Measurements from ENCODE around the gene CLEC4A.
"Not testable (repeated sequence)": the region's sequence is repeated elsewhere in the genome, so short reads cannot be mapped to it uniquely, and the experiment has no call there.

Gene CLEC4A

GRCh38 chr12:8134398-8134930 lies 11.0 kb downstream of the CLEC4A start:
- DNase-seq (ENCODE audit: low spot score): not testable (repeated sequence)

GRCh38 chr12:8141647-8142046 lies 18.2 kb downstream of the CLEC4A start:
- DNase-seq (ENCODE audit: low spot score): not testable (repeated sequence)

GRCh38 chr12:8143261-8143660 lies 19.8 kb downstream of the CLEC4A start:
- DNase-seq (ENCODE audit: low spot score): no peak

DNA sequence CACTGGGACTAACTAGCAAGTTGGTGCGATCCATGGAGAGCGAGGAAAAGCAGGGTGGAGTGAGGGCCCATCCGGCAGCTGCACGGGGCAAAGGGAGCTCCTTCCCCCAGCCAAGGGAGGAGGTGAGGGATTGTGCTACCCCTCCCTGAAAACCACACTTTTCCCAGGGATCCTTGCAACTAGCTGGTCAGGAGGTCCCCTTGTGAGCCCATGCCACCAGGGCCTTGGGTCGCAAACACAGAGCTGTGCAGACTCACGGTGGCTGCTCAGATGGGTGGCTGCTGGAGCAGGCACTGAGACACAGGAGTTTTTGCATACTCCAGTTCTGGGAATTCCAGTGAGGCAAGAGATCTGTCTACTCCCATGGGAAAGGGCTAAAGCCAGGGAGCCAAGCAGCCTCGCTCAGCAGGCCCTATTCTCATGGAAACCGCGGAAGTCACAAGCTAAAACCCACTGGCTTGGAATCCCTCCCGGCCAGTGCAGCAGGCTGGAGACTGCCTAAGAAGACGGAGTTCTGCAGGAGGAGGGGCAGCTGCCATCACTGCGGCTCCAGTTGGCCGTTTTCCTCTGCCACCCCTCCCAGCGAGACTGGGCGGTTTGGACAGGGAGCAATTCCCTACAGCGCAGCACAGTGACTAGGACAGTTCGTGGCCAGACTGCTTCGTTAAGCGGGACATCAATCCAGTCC lies 22.5 kb downstream of the CLEC4A start:
- DNase-seq (ENCODE audit: low spot score): no peak

DNA sequence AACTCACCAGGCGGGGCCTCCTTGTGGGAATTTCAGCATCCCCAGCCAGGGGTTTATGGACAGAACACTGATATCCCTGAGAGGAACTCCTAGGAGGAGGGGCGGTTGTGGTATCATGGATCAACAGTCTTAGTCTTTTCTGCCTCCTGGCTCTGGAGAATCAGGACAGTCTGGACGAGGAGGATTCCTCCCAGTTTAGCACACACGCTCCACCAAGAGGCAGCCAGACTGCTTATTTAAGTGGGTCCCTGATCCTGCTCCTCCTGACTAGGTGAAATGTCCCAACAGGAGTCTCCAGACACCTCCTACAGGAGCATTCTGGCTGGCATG lies 23.0 kb downstream of the CLEC4A start:
- DNase-seq (ENCODE audit: low spot score): no peak

DNA sequence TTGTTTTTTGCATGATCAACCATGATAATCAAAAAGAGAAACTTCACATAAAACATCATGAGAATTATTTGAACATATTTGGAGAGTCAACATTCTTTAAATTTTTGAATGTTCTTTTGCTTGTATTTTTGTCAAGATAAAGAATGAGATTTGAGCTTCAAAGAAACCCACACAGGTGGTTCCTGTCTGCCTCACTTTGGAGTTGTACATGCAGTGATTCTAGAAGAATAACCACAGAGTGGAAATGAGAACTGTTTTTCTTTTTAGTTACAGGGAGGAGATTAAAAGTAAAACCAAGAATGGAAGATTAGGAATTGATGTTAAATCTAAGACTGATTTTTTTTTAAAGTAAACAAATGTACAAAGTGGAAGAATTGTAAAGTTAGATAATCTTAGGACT lies 31.1 kb downstream of the CLEC4A start:
- DNase-seq (ENCODE audit: low spot score): no peak

GRCh38 chr12:8156416-8156815 lies 33.0 kb downstream of the CLEC4A start:
- DNase-seq (ENCODE audit: low spot score): no peak

DNA sequence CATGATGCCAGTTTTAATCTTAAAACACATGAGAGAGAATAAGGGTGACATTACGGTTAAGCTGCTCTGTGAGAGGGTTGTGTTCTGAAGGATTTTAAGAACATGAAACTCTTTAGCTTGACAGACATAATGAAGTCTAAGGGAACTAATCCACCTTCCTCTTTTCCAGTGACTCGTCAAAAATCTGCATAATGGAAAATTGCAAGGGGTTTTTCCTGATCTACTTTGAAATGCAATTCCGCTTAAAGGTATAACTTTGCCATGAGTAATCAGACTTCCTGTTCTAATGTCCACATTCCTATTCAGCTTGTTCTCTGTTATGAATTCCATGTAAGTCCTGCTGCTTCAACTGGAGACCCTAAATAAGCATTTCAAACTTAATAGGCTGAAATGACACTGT lies 33.4 kb downstream of the CLEC4A start, which contains the start of gene ZNF705A:
Gene ZNF705A (plus strand): TSS at position 171 of the 400 bp plus-strand sequence. CDS start 15,611 bp downstream, outside the sequence.
- DNase-seq (ENCODE audit: low spot score): no peak

- DNase-seq (ENCODE audit: low spot score): no peak
Observed at GRCh38 chr12:8157484-8158198, 34.2 kb downstream of the CLEC4A start.

DNA sequence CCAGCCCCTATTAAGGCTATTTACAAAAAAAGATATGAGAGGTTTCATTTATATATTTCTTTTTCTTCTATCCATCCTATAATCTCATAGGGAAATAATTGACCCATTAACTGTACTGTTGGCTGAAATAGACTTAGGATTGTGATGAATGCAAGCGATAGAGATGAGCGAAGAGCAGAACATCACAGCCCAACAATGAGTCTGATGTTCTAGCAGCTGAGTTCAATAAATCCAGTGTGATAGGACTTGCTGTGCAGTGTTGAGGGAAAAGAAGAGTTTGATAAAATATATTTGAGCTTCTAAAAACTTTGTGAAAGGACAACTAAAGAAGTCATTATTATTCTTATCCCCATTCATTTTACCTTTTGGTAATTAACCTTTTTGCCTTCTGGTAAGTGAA lies 49.5 kb downstream of the CLEC4A start:
- DNase-seq (ENCODE audit: low spot score): not testable (repeated sequence)

DNA sequence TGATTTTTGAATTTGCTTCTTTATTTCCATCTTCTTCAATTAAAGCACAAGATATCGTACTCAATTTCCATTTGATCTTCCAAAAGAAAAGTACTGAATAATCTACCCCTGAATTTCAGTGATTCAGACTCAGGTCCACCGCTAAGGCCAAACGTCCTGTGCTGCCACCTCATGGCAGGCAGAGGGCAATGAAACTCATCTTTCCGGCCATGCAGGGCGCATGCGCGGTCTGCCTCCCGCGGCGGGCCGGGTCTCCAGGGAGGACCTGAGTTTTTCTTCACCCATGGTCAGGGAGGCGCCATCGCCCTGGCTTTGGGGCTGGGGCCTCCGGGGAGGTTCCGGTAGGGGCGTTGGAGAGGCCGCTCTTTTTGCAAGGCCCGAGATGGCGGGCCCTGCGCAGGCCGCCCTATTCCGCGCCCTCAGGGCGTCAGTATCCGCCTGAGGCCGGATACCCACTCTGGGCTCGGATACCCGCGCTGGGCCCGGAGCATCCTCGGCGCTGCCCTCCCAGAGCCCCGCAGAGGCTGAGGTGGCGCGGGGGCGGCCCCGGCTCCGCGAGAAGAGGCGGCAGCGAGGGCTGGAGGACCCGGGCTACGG lies 56.7 kb downstream of the CLEC4A start:
- DNase-seq (ENCODE audit: low spot score): peak; percentile 41

- DNase-seq (ENCODE audit: low spot score): not testable (repeated sequence)
Observed at GRCh38 chr12:8181271-8181670, 57.9 kb downstream of the CLEC4A start.

GRCh38 chr12:8182923-8183322 lies 59.5 kb downstream of the CLEC4A start:
- not testable (repeated sequence) for DNase-seq (ENCODE audit: low spot score)

DNA sequence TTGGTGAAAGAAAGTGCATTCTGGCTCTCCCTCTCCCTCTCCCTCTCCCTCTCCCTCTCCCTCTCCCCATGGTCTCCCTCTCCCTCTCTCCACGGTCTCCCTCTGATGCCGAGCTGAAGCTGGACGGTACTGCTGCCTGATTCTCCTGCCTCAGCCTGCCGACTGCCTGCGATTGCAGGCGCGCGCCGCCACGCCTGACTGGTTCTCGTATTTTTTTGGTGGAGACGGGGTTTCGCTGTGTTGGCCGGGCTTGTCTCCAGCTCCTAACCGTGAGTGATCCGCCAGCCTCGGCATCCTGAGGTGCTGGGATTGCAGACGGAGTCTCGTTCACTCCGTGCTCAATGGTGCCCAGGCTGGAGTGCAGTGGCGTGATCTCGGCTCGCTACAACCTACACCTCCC lies 59.9 kb downstream of the CLEC4A start:
- not testable (repeated sequence) for DNase-seq (ENCODE audit: low spot score)

- DNase-seq (ENCODE audit: low spot score): not testable (repeated sequence)
Observed at GRCh38 chr12:8184206-8184605, 60.8 kb downstream of the CLEC4A start.

DNA sequence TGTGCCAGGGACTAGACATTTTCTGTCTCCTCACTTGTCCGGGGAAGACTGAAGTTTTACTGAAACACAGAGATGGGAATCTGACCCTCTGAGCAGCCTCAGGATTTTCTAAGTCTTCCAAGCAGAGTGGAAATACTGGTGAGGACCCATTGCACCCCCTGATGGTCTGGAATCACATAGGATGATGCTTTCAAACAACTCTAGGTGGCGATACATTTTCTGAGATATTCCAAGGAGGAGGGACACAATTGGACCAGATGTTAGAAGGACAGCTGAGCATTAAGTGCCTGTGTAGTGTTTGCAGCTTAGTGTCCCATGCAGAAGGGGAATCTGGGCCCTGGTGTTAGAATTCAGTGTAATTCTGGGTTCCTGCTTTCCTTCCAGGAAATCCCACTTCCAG lies 64.7 kb downstream of the CLEC4A start:
- not testable (repeated sequence) for DNase-seq (ENCODE audit: low spot score)

Data from hematopoietic multipotent progenitor cell treated with erythropoietin and hydrocortisone succinate and interleukin-3 and kit ligand, for 15 days (in vitro differentiated cells).